ENCODE results near the gene VMP1.

The VMP1 gene

GRCh38 chr17:59694344-59694743 lies 13.1 kb upstream of the VMP1 start:
- TF ChIP-seq POLR2A (IDR thresholded peaks at IDR 0.05; ENCODE audit: low read depth, low read length): no peak
- no peak for FAIRE-seq
- DNase-seq (ENCODE audit: insufficient read length, low spot score): no peak

GRCh38 chr17:59695945-59696681 lies 11.3 kb upstream of the VMP1 start:
- no peak for TF ChIP-seq POLR2A (IDR thresholded peaks at IDR 0.05; ENCODE audit: low read depth, low read length)
- DNase-seq (ENCODE audit: insufficient read length, low spot score) (no peak), FAIRE-seq (no peak)

GRCh38 chr17:59696682-59697277 lies 10.7 kb upstream of the VMP1 start:
- FAIRE-seq: no peak
- no peak for DNase-seq (ENCODE audit: insufficient read length, low spot score)
- no peak for TF ChIP-seq POLR2A (IDR thresholded peaks at IDR 0.05; ENCODE audit: low read depth, low read length)

GRCh38 chr17:59698143-59698542 lies 9.3 kb upstream of the VMP1 start:
- no peak for TF ChIP-seq POLR2A (IDR thresholded peaks at IDR 0.05; ENCODE audit: low read depth, low read length)
- no peak for FAIRE-seq
- no peak for DNase-seq (ENCODE audit: insufficient read length, low spot score)

- FAIRE-seq: no peak
- DNase-seq (ENCODE audit: insufficient read length, low spot score): no peak
- no peak for TF ChIP-seq POLR2A (IDR thresholded peaks at IDR 0.05; ENCODE audit: low read depth, low read length)
These were observed 8.2 kb upstream of the VMP1 start for GRCh38 chr17:59699218-59699617.

DNA sequence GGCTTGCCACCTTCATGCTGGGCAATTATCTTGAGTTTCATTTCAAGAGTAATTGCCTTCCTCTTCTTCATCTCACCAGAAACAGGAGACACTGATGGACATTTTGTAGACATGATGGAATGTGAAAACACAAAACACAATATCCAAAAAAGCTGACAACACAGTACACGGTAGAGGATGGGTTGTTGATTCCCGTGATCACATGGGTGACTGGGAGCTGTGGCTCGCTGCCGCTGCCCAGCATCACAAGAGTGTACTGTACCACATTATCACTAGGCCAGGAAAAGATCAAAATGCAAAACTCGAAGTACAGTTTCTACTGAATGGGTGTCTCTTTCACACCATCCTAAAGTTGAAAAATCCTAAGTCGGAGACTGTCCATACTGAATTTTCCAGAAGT lies 7.7 kb upstream of the VMP1 start:
- DNase-seq (ENCODE audit: insufficient read length, low spot score) (no peak), FAIRE-seq (no peak)
- no peak for TF ChIP-seq POLR2A (IDR thresholded peaks at IDR 0.05; ENCODE audit: low read depth, low read length)

GRCh38 chr17:59702304-59702703 lies 5.2 kb upstream of the VMP1 start:
- DNase-seq (ENCODE audit: insufficient read length, low spot score): no peak
- FAIRE-seq: no peak
- TF ChIP-seq POLR2A (IDR thresholded peaks at IDR 0.05; ENCODE audit: low read depth, low read length): no peak

- TF ChIP-seq POLR2A (IDR thresholded peaks at IDR 0.05; ENCODE audit: low read depth, low read length): no peak
- no peak for DNase-seq (ENCODE audit: insufficient read length, low spot score)
These were observed 547 bp downstream of the VMP1 start for GRCh38 chr17:59707971-59708430.

GRCh38 chr17:59711936-59712335 lies 4.5 kb downstream of the VMP1 start:
- TF ChIP-seq POLR2A (IDR thresholded peaks at IDR 0.05; ENCODE audit: low read depth, low read length): no peak
- FAIRE-seq: no peak
- no peak for DNase-seq (ENCODE audit: insufficient read length, low spot score)

More at GRCh38 chr17:59707971-59708430, 547 bp downstream of the VMP1 start:
- no peak for FAIRE-seq

DNA sequence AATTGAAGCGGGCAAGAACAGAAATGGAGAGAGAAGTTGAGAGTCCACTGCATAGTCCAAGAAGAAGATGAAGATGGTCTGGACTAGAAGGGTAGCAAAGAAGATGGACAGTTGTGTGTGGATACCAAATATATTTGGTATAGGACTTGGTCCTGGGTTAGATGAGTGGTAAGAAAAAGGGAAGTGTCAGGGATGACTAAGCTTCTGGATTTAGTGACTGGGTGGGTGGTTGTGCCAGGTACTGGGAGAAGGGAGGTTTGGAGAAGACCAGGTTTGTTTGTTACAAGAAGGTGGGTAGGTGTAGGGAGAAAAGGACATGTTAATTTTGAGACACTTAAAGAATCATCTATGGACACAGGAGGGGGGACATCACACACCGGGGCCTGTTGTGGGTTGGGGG lies 5.4 kb downstream of the VMP1 start:
- DNase-seq (ENCODE audit: insufficient read length, low spot score) (no peak), FAIRE-seq (no peak)
- no peak for TF ChIP-seq POLR2A (IDR thresholded peaks at IDR 0.05; ENCODE audit: low read depth, low read length)

DNA sequence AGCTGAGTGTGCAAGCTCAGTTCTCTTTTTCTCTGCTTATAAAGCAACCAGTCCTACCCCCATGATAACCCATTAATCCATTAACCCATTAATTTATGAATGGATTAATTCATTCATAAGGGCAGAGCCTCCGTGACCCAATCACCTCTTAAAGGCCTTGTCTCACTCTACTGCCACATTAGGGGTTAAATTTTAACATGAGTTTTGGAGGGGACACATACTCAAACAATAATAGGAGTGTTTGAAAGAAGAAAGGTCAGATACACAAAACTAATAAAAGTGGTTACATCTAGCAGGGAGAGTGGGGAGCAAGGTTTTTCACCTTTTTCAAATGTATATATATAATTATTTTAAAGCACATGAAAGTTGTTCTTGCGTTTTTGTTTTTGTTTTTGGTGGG lies 6.8 kb downstream of the VMP1 start:
- DNase-seq (ENCODE audit: insufficient read length, low spot score) (no peak), FAIRE-seq (no peak)
- no peak for TF ChIP-seq POLR2A (IDR thresholded peaks at IDR 0.05; ENCODE audit: low read depth, low read length)

- FAIRE-seq (no peak), DNase-seq (ENCODE audit: insufficient read length, low spot score) (no peak)
- no peak for TF ChIP-seq POLR2A (IDR thresholded peaks at IDR 0.05; ENCODE audit: low read depth, low read length)
These were observed 9.0 kb downstream of the VMP1 start for GRCh38 chr17:59716427-59716826.

DNA sequence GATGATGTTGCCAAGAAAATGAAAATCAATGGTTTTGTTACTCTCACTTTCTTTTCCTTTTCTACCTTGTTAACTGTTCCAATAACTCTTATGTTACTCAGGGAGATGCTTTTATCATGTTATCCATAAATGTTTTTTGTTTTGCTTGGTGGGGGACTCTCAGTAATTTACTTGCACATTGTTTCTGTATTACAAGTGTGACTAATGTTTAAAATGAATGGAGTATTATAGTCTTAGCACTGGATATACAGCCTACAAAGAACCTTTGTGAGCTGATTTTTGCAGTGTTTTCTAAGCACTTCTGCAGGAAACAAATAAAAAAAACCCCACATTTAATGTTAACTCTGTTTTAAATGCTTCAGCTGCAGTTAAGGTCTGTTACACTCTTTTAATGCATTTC lies 12.1 kb downstream of the VMP1 start:
- no peak for FAIRE-seq
- no peak for TF ChIP-seq POLR2A (IDR thresholded peaks at IDR 0.05; ENCODE audit: low read depth, low read length)
- DNase-seq (ENCODE audit: insufficient read length, low spot score): no peak

- DNase-seq (ENCODE audit: insufficient read length, low spot score): no peak
- TF ChIP-seq POLR2A (IDR thresholded peaks at IDR 0.05; ENCODE audit: low read depth, low read length): no peak
- FAIRE-seq: no peak
These were observed 15.2 kb downstream of the VMP1 start for GRCh38 chr17:59722623-59723022.

DNA sequence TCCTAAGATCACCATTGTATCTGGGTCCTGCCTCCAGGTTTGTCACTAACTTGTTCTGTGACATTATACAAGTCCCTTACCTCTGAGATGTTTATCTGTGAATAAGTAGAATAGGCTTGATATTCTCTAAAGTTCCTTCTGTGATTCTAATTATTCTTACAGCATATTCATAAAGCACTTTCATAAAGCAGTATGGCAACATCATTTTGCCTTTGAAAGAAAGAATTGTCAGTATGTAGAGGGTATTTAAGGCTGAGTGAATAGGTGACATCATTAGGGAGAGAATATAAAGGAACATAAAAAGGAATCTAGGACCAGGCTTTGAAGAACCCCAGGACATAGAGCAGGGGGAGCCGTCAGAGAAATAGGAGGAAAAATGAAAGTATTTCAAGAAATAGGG lies 15.6 kb downstream of the VMP1 start:
- FAIRE-seq (no peak), DNase-seq (ENCODE audit: insufficient read length, low spot score) (no peak)
- no peak for TF ChIP-seq POLR2A (IDR thresholded peaks at IDR 0.05; ENCODE audit: low read depth, low read length)
